ENCODE results near the gene RARB.

The RARB gene

DNA sequence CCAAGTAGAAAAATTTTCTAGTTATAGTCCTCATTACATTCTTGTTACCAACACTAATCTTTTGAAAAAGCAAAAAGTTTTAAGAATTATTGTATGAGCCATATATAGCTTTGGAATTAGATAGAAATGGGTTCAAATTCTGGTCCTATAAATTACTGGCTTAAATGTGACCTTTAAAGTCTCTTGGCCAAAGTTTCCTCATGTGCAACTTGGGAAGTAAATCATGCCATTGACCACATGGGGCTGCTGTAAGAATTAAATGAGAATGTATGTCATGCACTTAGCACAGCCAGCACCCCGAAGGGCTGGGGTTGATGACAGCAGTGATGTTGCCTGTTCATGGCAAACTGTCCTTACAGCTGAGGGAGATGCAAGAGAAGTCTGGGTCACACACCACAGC lies 128.4 kb downstream of the RARB start:
- DNase-seq: no peak

DNA sequence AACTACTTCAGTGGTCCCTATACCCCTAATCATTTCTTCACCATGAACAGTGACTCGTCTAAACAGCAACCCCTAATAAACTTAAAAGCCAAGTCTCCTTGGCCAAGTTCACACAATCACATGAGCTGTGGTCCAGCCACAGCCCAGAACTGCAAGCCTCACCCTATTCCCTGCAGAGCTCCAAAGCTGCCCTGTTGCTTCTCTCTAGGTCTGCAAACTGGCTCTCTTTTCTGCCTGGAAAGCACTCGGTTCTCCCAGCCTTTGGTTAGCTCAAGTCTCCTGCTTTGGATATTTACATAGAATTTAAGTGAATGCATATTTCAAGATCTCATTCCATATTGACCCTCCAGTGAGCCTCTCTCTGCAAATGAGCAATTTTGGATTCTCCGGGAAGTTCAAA lies 129.6 kb downstream of the RARB start:
- no peak for DNase-seq

- no peak for DNase-seq
Observed at GRCh38 chr3:25558121-25558520, 130.1 kb downstream of the RARB start.

- DNase-seq: no peak
Observed at GRCh38 chr3:25558796-25559195, 130.7 kb downstream of the RARB start.

- DNase-seq: no peak
Observed at GRCh38 chr3:25563601-25564000, 135.5 kb downstream of the RARB start.

DNA sequence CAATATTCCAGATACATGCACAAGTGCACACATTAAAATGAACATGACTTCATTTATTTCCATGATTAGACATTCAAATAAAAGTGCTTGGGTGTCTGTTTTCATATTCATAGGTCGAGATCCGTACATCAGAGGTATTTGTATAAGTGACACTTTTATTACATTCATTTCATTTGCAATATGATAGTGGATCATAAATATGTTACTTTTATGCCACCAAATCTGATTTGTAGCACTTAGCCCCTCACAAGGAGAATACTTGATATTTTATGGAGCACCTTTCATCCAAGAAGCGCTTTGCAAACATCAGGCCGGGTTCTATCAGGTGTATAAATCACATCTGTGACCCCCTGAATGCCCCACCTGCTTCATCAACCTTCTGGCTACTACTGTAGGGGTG lies 136.0 kb downstream of the RARB start:
- DNase-seq: no peak

- DNase-seq: no peak
Observed at GRCh38 chr3:25565807-25566206, 137.7 kb downstream of the RARB start.

DNA sequence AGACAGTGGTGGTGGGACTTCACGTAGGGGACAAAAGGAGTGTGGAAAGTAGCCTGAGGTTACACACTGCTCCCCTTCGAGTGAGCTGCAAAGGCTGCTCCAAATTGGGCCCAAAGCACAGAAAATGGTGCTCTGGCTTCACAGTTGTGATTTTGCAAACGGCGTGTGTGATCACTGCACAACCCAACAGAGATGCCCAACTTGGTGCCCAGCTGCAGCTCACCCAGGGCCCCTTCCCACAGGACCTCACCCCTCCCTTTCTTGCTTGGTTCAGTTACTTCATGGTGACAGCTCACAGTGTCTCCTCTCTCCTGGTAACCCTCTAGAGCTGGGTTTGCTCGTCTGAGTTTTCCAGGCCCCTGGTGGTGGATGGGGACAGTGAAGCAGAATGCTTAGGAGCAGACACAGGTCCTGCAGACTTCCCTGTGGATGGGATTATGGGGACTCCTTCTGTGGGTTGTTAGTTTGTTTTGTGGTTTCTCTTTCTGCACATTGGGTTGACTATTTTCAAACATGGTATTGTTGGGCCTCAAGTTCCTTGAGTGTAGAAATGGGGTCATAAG lies 138.4 kb downstream of the RARB start:
- no peak for DNase-seq

- DNase-seq: no peak
Observed at GRCh38 chr3:25567388-25567787, 139.3 kb downstream of the RARB start.

- DNase-seq: no peak
Observed at GRCh38 chr3:25567806-25568524, 139.9 kb downstream of the RARB start.

GRCh38 chr3:25568525-25569078 lies 140.5 kb downstream of the RARB start:
- no peak for DNase-seq

DNA sequence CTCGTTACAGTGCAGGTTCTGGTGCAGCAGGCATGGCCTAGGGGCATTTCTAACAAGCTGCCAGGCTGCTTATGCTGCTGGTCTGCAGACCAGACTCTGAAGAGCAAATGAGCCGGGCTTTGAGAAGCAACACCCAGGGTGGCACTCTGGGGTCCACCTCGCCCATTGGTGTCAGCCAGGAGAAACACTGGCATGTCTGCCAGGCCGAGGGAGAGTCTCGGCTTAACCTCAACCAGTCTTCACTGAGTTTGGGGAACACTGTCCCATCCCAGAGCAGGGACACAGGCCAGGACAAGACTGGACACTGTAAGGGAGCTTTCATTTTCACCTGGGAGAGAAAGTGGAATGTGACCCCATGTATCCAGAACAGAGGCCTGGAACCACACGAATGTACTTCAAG lies 143.2 kb downstream of the RARB start:
- DNase-seq: no peak

- no peak for DNase-seq
Observed at GRCh38 chr3:25572336-25572735, 144.3 kb downstream of the RARB start.

DNA sequence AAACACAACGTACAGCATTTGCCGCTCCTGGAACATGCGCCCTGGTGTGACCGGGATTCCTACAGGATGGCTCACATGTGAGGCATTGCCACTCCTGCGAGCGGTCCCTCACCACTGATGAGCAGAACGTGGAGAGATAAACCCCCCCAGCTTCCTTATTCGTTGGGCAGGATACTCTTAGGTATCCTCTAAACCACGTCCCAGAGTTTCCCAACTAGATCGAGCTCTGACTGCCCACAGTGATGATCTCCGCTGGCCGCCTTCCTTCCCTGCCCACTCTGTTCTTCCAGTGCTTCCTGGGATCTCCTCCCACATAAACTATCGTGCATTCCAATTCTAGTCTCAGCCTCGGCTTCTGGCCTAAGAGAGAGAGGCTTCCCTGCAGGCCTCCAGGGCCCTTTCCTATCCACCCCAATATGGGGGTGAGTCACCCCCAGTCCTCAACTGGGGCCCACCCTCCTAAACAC lies 144.9 kb downstream of the RARB start:
- DNase-seq: no peak

GRCh38 chr3:25573386-25574171 lies 145.5 kb downstream of the RARB start:
- no peak for DNase-seq

DNA sequence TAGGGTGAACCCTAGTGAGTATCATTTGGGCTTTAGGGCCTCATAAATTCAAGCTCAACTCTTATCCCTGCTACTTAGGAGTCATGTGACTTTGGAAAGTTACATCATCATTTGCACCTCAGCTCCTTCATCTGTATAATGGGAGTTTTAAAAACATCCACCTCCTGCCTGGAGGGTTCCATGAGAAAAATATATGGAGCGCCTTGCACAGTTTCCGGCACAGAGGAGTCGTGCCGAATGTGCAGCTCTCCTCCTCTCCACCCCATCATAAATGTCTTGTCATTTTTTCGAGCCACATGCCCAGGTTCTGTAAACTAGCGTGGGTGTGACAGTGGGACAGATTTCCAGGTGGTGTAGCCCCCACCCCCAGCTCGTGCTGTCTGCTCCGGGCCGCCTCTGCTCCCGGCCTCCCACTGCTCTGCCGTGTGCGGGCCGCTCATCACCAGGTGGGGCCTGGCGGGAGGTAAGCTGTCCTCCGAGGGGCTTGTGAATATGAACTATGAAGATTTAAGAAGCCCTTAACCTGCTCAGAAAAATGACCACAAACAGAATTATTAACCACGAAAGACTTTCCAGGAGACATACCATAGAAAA lies 146.2 kb downstream of the RARB start:
- no peak for DNase-seq

DNA sequence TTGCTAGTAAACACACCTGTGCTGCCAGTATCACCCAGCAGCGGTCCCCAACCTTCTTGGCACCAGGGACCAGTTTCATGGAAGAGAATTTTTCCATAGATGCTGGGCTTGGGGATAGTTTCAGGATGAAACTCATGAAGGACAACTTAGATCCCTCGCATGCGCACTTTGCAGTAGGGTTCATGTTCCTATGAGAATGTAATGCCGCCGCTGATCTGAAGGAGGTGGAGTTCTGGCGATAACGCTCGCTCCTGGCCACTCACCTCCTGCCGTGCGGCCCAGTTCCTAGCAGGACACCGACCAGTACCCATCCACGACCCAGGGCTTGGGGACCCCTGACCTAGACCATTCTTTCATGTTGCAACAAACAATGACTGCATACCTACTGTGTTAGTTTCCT lies 146.9 kb downstream of the RARB start:
- no peak for DNase-seq

DNA sequence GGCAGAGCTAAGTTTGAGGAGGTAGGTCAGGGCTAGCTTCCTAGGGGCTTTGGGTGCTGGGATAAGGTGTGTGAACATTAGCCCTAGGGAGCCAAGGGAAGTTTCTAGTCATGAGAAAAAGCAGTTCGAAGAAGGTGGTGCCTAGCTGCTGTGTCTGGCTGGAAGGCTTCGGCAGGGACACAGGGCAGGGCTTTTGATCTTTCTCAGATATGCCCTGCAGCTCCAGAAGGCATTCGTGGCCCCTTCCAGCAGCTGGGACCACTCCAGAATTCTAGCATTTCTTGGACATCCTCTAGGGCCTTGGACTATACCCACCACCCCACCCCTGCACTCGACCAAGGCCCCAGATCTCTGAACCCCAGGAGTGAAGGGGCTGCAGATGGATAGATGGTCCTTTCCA lies 148.1 kb downstream of the RARB start:
- DNase-seq: no peak

DNA sequence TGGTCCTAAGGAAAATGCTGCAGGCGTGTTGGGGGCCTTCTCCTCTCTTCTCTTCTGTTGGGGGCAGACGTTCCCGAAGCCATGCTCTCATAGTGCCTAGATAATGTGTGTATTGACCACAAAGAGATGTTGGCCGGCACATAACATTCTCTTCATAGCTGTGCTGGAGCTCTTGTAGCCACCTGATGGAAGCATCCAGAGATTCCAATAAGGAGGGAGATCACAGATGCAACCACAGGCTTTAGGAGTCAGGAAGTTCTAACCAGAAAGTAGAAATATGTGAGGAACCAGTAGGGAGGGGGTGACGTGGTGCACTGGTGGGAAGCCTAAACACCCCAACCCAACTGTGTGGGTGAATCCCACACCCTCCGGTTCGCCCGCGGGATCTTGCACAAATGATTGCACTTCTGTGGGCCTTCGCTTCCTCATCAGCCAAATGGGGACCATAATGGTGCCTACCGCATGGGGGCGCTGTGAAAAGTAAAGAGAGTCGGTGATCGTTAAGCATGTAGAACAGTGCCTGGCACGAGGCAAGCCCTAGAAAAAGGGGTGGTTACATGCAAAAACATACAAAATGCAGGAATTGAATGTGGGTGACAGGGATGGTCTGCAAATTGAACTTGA lies 148.9 kb downstream of the RARB start:
- DNase-seq: no peak

DNA sequence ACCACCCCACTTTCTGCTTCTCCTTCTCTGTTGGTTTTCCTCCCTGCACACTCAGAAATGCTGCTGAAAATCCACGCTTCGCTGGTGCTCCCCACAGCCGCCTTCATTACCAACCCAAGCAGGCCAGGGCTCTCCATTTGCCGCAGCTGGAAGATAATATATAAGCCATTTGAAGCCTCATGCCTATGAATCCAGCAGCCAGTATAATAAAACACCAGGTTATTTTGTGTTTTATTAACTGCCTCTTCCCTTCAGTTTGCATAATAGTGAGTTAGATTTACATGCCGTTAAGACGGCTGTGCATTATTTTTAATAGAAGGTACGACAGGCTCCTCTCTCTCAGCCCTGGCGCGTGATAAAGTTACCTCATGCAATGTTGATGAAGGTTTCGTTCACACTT lies 150.0 kb downstream of the RARB start:
- DNase-seq: no peak

DNA sequence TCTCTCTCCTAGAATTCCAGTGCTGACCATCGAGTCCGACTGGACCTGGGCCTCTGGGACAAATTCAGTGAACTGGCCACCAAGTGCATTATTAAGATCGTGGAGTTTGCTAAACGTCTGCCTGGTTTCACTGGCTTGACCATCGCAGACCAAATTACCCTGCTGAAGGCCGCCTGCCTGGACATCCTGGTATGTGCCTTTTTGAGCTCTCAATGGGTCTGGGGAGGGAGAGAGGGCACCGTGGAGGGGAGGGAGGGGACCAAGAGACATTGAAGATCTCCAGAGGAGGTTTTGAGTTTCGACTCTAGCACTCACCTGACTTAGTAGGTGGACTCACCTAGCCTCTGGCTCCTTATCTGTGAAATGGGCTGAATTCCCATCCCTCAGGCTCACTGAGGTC lies 152.5 kb downstream of the RARB start:
- DNase-seq: no peak

DNA sequence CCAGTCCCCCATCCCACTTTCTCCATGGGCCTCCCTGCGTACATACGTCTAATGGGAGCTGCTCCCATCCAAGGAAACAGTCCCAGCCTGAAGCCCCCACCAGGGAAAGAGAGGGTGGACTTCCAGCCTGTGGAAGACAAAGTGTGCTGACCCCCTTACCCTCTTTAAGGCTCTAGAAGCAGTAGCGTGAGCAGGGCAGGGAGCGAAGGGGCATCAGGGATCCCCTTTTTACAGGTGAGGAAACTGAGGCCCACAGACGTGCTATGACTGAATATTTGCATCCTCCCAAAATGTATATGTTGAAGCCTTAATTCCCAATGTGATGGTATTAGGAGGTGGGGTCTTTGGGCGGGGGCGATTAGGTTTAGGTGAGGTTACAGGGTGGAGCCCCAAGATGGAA lies 153.3 kb downstream of the RARB start:
- DNase-seq: no peak

DNA sequence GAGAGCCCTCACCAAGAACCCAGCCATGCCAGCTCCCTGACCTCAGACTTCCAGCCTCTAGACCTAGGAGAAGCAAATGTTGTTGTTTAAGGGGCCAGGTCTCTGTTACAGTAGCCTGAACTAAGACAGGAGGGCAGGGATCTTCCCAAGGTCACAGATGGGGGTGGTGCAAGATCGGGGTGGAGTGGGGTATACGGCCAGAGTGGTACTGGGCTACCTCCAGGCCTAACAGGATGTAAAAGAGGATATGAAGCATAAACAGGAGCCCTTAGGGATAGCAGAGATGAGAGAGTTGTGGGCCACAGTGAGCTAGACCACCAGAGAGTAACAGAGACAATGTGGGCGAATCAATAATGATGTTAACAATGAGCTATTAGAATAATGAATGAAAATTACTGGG lies 153.8 kb downstream of the RARB start:
- DNase-seq: no peak
